ENCODE results near the gene IL1R1.

DNA sequence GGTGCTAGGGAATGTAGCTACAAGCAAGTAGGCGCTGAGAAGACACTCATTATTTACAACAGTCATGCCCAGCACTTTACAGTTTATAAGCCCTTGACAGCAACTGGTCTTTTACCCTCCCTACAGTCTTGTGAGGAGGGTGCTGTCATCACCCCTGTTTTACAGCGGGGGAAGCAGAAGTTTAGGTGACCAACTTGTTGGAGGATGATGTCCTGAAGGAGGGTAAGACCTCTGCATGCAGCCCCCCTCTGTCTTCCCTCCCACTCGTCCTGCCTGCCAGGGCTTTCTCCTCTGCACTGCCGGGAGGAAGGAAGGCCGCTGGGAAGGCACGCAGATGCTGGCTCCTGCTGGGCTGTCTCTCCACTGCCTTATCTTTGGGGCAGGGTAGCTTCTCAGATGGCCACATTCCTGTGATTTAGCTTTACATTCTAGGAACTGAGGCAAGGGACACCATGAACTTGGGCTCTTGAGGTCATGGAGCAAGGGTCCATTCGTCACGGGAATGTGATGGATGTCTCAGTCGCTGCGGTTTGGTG lies 972 bp downstream of the IL1R1 start:
- TF ChIP-seq, protein P1, sequence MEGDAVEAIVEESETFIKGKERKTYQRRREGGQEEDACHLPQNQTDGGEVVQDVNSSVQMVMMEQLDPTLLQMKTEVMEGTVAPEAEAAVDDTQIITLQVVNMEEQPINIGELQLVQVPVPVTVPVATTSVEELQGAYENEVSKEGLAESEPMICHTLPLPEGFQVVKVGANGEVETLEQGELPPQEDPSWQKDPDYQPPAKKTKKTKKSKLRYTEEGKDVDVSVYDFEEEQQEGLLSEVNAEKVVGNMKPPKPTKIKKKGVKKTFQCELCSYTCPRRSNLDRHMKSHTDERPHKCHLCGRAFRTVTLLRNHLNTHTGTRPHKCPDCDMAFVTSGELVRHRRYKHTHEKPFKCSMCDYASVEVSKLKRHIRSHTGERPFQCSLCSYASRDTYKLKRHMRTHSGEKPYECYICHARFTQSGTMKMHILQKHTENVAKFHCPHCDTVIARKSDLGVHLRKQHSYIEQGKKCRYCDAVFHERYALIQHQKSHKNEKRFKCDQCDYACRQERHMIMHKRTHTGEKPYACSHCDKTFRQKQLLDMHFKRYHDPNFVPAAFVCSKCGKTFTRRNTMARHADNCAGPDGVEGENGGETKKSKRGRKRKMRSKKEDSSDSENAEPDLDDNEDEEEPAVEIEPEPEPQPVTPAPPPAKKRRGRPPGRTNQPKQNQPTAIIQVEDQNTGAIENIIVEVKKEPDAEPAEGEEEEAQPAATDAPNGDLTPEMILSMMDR (IDR thresholded peaks at IDR 0.05; ENCODE audit: poor library complexity, severe bottlenecking) = no peak
- TF ChIP-seq EZH2 (IDR thresholded peaks at IDR 0.05; ENCODE audit: borderline replicate concordance, insufficient read depth, low read length, poor library complexity, severe bottlenecking) = no peak
- no peak for TF ChIP-seq POLR2AphosphoS5 (IDR thresholded peaks at IDR 0.05)
- TF ChIP-seq SMC3 (conservative IDR thresholded peaks at IDR 0.05; ENCODE audit: poor library complexity) = no peak
